AML-193 (cell line): ENCODE data around the gene TULP1.

Experiments
- DNase-seq, 2 experiments: peaks; one replicate each; lab custom pipeline; 2025; lab: John Stamatoyannopoulos, UW

Gene TULP1

DNA sequence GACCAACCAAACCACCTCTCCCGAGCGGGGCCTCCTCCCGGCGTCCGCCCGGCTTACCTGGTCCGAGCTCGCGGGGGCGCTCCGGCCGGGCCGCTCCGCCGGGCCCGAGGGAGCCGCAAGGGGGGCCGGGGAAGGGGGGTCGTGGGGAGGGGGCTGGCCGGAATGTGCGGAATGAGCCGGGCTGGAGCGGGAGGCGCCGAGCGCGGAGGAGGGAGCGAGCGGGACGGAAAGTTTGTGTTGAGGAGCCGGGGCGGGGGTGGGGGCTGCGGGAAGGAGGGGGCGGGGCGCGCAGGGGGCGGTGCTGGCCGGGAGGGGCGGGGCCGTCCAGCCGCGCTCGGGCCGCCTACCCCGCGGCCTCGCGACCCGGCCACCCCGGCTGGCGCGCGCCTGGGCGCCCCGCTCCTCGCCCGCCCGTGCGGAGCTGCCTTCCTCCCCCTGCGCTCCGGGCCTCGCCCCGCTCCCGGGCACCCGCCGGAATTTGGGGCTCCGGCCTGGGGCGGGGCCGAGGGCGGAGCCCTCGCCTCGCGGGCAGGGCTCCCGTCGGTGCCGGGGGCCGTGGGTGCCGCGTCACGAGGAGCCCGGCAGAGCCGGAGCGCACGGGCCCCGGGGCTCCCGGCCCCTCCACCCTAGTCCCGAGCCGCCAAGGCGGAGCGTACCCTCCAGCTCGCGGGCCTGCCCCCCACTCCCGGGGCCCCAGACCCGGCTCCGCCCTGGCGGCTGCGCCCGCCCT, 15.7 kb downstream of the TULP1 start, which contains the start of gene TEAD3:
TSS of gene TEAD3 (minus strand) at position 239 of the 730 bp plus-strand sequence.
- DNase-seq = peak in 1 of 2 experiments; percentile 13

DNA sequence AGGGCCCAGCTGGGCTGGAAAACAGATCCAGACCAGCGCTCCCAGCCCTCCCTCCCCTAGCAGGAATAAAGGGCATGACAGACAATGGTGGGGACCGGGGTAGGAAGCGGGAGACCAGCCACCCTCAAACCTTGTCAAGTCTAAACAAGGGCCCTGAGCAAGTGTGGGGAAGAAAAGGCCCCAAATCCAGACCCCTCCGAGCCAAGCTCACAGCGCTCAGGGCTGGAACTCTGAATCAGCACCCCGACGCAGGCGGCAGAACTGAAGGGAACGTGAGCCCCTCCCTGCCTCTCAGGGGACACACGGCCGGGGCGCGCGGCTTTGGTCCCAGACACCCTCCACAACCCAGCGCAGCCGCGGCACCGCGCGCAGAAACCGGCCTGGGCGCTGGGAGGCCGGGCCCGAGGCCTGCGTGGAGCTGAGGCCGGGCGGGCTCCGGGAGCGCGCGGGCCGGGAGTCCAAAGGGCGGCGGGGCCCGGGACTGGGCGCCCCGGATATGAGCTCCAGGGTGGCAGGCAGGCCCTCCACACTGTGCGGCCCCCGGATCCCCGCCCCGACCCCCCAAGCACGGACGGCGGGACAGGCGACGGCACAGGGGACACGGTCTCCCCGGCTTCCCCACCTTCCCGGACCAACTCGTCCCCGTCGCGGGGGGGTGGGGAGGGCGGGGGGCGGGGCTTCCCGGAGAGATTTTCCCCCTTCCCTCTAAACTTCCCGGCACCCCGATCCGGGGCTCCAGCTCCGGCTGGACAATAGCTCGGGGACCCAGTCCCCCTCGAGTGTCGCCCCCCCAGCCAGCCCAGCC, 16.5 kb downstream of the TULP1 start:
- no peak for DNase-seq

DNA sequence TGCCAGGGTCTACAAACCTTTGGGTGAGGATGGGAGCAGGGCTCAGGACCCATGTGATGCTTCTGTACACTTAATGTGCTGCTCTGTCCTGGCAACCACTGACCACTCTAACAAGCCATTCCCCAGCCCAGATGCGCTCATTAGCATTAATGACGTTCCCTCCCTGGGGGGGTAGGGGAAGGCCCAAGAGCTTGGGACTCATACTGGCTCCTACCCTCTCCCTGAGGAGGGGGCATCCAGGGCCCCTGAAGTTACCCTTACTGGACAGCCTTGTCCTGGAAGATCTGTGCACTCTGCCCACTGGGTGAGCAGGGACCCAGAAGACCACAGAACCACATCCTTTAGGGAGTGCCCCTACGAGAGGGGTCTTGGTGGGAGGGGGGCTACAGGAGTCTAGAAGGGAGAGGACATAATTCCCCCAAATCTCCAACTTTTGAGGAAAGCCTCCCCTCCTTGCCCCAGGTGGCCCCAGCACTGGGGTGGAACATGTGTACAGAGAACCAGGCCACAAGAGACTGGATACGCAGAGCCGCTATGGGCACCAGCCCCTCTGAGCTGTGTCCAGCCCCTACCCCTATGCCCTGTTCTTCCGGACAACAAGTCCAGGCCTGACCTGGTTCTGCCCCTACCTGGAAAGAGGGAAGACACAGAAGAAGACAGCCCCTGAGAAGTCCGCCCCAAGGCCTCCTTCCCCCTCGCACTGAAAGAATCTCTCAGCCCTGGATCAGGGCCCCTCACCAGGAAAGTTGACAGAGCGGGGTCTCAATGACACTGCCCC, 17.2 kb downstream of the TULP1 start:
- DNase-seq = no peak

DNA sequence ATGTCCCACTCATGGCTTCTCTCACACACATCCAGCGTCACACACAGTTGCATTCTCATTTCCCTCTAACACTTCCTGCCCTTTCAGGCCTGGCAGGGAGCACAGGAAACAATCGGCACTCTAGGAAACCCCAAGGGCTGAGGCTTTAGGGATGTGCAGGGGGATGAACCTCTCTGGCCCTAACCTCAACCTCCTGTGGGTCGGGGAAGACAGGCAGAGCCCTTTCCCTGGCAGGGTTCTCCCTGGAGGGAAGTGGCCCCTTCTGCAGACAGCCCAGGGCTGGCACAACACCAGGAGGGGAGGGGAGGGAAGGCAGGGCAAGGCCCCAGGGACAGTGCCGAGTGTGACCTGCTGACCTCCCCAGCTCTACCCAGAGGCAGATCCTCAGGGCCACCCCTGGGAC, 18.5 kb downstream of the TULP1 start:
- peak; percentile 50 to 54 for DNase-seq

DNA sequence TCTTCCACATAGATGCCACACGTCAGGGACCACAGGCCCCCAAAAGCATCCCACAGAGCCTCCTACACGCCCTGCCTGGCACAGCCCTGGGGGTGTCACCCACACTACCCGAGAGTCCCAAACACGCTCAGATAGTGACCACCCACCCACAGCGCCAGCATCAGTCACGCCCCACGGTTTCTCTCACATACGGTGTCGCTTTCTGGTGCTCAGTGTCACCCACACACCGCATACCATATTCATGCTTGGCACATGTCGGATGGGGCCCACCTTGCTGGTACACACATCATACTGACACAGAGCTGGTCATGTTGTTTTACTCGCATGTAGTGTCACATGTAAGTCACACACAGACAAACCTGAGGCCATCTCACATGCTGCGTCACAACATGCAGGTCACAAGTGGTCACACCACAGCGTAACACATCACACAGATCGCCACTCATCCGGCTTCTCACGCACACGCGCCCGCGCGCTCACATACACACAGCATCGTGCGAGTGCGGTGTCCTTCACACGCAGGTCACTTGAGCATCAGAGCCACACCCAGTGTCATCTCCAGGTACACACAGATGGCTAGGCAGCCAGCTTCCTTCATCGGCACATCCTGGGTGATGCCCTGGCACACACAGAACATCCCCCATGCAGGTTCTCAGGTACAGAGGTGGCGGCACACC, 19.3 kb downstream of the TULP1 start:
- no peak for DNase-seq

DNA sequence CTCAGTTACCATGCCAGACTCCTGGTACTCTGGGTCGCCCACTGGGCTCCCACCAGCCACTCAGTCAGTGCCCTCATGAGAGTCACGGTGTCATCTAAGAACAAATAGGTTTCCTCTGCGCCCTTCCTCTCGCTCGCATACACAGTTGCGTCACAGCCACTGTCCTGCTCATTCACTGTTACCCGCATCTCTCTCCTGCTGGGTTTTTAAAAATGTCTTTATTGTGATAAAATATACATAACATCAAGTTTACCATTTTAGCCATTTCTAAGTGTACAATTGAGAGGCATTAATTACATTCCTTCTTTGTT, 19.8 kb downstream of the TULP1 start:
- no peak for DNase-seq

DNA sequence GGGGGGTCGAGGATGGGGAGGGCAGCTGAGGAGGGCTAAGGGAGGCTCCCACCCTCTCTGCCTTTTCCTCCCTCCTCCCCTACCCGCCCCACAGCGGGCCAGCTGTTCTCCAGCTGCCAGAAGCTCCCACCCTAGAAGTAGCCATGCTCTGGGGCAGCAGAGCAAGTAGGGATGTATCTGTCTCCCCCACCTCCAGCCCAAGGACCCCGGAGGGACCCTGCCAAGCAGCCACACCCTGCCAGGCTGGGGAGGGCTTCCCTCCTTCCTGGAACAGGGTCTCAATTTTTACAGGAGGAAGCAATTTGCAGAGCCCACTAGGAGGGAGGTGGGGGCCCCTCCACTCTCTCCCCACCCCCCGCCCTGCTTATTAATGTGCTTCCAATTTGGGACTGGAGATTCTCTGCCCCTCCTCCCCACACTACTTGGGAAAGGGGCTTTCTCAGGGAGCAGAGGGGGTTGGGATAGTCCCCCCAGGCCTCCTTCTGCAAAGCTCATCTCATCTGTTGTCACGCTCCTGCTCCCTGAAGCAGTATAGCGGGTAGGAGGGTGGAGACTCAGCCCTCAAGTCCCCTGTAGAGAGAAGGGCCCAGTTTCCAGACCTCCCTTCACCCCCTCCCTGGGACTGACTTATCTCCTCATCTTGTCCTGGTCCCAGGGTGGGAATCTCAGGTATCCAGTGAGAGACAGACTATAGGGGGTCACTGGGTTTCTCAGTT, 20.3 kb downstream of the TULP1 start:
- no peak for DNase-seq

DNA sequence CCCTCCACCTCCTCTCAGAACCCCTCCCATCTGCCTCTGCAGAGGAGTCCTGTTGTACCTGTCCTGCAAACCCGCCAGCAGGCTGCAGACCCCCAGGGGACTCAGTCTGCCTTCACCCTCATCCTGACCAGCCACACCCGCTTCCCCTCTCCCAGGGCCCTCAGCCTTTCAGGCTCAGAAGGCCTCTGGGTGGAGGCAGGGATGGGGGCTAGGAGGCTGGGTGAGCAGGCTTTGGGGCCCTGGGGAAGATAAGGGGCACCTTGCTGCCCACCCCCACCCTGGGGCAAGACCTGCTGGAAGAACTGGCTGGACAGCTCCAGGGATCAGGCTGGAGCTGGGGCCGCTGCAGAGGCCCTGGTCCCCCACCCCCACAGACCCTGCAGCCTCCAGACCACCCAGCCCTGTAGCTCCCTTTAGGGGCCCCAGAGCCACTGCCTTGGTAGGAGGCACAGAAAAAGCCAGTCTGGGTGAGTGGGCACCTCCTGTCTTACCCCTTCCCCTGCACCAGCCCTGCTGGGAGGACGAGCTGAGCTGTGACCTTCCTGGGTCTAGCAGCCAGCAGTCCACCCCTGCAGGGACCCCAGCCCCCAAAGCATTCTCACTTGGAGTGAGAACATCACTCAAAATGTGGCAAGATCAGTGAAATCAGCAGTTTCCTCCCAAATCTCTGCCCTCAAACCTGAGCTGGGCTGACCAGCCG, 21.0 kb downstream of the TULP1 start:
- no peak for DNase-seq

DNA sequence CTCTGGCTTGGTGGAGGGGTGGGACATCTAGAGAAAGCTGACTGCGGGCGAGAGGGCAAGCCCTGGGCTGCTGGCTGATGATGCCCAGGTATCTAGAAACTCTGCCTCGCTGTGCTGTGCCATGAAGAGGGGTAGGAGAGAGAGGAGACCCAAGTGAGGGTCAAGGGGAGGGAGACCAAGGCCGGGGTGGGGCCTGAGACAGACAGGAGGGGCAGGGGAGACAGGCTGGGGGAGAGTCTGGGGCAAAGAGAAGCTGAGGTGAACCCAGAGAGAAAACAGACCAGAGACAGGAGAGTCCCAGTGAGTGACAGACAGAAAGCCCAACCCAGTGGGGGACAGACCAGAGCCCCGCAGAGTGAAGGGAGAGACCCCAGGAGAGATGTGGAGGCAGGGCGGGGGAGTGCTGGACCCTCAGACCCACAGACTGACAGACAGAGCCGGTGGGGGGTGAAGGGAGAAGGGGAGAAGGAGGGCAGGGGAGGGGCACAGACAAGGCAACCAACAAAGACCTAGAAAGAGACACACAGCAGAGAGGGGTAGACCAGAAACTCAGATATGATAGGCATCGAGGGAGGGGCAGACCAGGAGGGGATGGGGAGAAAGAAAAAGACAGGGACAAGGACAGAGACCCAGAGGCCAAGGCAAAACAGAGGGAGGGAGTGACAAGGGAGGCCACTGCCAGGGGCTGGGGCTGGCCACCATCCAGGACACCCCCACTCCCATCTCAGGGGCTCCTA, 21.7 kb downstream of the TULP1 start:
- no peak for DNase-seq

DNA sequence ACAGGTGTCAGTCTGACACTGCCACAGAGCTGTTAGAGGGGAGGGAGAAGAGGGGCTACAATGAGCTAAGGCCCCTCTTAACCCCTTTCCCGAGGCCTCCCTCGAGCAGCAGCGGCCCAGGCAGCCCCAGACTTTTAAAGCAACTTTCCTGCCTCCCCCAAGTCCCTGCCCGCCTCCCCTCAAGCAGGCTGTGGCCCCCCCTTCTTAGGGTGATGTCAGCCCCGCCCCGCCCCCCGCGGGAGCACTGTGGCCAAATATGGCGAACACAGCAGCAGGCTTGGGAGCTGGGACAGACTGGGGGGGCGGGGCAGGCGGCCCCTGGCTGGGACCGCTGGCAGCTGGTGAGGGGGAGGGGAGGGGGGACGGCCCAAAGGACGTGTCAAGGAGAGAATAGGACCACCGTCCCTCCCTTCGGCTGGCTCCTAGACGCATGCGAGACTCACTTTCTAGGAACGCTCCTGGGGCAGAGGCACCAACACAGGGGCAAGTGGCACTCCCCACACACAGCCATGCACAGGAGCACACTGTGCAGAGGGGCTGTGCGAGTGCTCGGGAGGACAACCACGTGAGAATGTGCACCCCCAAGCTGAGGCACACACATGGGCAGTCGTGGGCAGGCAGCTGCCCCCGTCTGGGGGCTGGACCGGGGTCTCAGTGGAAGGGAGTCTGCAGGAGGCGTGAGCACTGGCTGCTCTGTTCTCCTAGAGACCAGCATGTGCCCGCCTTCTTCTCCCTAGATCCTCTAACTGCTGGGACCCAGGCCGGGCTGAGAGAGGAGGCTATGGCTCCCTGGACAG, 22.5 kb downstream of the TULP1 start:
- no peak for DNase-seq

DNA sequence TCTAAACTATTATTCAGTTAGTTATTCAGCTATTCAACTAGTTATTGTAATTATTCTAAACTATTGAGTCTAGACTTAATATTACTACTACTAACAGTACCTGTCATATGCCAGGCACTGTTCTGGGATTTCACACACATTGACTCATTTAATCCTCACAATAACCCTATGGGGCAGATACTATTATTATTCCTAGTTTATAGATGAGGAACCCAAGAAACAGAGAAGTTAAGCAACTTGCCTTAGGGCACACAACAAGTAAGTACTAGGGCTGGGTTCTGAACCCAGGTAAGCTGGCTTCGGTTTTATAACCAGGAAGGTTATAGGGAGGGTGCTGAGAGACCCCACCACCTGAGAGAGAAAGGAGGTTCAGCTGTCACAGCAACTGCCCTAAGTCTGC, 23.6 kb downstream of the TULP1 start:
- DNase-seq = peak in 1 of 2 experiments; percentile 29

DNA sequence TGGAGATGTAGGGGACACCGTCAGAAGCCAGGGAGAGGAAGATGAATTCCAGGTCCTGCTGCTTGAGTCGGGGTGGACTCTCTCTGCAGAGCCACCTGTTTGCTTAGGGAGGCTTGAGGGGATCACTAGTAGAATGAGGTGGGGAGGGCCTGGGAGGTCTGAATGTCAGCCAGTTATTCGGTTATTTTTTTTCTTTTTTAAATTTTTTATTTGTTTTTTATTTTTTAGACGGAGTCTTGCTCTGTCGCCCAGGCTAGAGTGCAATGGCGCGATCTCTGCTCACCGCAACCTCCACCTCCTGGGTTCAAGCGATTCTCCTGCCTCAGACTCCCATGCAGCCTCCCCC, 24.2 kb downstream of the TULP1 start:
- DNase-seq = no peak

DNA sequence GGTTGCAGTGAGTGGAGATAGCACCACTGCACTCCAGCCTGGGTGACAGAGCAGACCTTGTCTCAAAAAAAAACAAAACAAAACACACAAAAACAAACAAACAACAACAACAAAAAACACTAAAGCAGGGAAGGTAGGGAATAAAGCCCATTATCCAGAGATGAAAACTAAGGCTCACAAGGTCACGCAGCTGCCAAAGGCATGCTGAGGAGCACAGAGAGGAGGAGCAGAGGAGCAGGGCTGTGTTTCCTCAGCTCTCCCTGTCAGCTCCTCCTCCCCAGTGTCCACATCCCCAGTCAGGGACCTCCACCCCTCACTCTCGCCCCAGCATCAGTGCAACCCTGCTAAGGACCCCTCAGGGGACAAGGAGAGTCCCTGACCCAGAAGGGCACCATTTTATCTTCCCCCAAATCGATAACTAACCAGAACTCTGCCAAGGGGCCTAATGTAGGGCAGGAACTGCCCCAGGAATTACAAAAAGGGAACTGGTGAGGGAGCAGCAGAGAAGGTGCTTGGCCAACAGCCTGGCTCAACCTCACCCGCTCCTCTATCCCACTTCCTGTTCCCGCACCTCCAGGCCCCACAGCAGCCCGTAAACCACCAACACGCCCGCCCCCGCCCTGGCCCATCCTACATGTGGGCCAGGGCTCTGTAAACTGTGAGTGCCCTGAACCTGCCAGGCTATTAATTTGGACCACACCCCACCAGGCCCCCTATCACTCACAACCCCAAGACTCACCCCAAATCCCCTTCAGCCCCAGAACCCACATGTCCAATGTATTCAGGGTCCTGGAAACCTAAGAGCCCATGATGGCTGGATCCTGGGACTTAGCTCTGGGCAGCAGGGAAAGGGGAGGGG, 24.8 kb downstream of the TULP1 start:
- peak; percentile 86 to 92 for DNase-seq

DNA sequence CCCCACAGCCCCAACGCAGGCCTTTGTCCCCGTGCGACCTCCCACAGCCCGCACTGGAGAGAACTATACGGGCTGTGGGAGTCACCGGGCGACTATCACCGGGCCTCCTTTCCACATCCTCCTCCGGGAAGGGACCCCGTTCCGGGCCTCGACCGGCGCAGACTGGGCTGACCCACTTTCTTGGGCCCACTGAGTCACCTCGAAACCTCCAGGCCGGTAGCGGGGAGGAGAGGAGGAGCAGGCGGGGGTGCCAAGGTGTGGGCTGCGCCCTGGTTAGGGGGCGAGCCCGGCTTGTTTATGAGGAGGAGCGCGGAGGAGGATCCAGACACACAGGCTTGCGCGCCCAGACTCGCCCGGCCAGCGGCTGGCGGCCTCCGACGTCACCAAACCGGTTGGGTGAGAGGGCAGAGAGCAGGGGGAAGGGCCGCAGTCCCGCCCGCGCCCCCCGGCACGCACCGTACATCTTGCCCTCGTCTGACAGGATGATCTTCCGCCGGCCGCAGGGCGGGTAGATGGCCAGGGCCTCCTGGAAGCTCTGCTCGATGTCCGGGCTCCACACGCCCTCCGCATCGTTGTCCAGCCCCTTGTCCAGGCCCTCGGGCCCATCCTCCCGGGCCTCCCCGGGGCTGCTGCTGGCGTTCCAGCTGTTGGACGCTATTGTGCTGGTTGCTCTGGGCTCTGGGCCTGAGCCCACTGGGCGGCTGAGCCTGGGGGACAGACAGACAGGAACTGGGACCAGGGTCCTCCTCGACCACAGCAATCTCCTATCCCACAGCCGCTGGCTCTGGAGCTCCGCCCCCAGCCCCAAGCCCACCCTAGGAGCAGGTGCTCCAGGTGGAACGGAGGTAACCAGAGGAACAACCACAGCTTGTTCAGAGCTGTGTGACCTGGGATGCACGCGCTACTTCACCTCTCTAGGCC, 26.4 kb downstream of the TULP1 start:
- DNase-seq = no peak

DNA sequence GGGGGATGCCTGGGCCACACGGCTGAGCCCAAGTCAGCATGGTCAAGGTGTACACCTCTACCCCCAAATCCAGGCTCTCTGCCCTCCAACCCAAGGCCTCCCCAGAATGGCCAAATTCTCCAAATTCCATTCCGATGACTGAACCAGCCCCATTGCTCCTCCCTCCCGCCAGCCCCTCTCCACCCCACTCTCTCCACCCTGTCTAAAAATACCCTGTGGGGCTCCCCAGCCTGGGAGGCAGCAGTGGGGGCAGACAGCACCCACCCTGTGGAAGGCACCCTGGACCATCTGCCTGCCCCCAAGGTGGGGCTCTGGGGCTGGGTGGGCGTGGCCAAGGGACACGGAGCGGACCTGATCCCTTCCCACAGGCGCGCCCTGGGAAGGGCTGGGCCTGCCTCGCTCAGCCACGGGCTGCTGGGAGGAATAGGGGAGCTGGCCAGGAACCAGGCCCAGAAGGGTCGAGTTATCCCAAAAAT, 27.3 kb downstream of the TULP1 start:
- no peak for DNase-seq

DNA sequence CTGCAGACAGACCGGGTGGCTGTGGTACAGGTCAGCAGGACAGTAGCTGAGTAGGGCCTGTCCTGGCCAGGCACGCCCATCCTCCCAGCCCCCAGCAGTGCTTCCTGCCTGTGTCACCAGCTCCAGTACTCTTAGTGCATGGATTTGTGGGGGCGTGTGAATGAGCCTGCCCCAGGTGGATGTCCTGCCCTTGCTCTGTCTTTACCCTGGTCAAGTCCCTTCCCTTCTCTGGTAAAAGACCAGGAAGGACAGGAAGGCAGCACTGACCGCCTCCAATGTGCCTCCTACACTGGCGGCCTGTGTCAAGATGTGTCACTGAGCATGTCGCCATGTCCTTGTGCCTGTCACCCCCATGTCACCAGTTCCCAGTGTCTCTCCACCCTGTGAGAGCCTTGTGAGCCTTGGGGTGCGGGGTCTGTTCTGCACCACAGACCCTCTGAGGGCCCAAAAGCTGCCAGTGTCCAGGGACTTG, 27.7 kb downstream of the TULP1 start:
- DNase-seq = no peak
